Skin epidermis (tissue), 12 donors: ENCODE data around the gene C2orf78.
"Not testable (repeated sequence)": the region's sequence is repeated elsewhere in the genome, so short reads cannot be mapped to it uniquely, and the experiment has no call there.

Source experiments
- H3K27ac ChIP-seq, 21 experiments: fragments of 200-600 bp; sonication (generic) in 11 of 21; one replicate each; pipeline ENCODE4 v1.5.0; 2020; ENCODE audit warnings: mild to moderate bottlenecking in 3 of 21, inconsistent platforms in 2 of 21, moderate library complexity in 2 of 21
- H3K4me3 ChIP-seq, 7 experiments: fragments of 200-600 bp; sonication (generic) in 2 of 7; one replicate each; pipeline ENCODE4 v1.5.0; 2020; ENCODE audit warnings: inconsistent platforms in 2 of 7, mild to moderate bottlenecking in 2 of 7, moderate library complexity in 1 of 7

C2orf78 gene, protein sequence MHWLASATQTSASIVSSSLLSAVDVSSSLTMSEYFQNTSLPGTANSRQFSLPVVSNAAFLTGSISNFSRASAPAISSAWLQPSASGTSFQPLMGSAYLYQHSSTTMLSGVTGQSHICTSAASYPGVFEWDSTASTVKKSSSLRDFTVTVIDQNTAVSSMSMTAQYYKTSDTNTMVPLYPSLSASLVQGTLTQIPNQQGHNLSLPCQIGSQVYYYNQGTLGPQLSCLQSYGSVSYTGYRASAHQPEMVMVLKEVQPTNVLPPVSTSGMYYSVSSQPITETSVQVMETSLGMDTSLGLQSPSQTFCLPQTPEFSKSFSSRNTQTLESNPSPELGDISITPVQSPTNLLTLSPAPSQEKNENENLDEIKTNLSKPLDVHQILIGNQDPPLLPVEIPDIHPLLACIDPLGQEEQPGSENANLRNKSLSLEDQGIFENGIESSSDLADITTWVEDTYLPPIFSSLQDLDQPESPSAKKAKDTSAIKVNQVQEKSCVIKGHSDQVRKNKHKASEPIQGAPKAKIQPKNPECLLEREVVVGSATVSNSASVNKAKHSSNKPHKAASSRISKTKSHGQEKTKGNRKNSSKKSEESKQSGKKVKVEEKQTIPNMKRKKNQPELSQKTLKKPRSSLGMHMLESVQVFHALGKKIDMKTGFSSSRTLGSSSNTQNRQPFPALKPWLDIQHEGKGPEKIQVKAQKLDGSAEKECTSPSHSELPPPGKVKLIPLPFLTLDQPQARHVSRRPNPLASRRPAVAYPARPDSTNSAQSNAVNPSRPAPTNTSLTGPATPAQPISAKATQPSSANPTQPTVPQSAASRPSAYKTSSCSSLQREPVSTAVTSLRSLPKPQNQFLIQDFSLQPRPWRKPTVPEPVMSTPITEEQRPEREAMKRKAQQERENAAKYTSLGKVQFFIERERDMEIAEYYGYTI

DNA sequence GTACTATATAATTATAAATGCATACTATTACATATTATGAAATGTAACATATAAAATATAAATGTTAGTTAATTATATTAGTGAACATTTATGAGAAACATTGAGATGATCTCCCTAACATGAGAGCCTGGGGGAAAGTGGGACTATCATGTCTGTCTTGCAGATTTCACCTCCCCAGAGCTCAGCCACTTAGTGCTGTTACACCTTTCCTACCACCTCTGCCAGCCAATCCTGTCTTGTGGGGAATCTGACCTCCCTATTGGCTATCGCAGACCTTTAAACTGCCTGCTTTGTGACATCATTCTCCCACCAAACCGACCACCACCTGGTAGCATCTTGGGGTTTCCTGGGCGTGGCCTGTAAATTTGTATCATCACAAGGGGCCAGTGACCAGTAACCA lies at the start of gene C2orf78:
Gene C2orf78, plus strand, starts transcription at position 301 of the 400 bp plus-strand sequence. CDS start 127 bp downstream, outside the sequence.
- H3K4me3 ChIP-seq, H3K27ac ChIP-seq: not testable (repeated sequence)

GRCh38 chr2:73736378-73736777 lies 47.6 kb upstream of the C2orf78 start:
- H3K4me3 ChIP-seq, result peak overlapping the region; percentile 67 to 95 (median 76)
- H3K27ac ChIP-seq, result peak overlapping the region in 18 of 21 experiments; percentile 44 to 85 (median 74)

DNA sequence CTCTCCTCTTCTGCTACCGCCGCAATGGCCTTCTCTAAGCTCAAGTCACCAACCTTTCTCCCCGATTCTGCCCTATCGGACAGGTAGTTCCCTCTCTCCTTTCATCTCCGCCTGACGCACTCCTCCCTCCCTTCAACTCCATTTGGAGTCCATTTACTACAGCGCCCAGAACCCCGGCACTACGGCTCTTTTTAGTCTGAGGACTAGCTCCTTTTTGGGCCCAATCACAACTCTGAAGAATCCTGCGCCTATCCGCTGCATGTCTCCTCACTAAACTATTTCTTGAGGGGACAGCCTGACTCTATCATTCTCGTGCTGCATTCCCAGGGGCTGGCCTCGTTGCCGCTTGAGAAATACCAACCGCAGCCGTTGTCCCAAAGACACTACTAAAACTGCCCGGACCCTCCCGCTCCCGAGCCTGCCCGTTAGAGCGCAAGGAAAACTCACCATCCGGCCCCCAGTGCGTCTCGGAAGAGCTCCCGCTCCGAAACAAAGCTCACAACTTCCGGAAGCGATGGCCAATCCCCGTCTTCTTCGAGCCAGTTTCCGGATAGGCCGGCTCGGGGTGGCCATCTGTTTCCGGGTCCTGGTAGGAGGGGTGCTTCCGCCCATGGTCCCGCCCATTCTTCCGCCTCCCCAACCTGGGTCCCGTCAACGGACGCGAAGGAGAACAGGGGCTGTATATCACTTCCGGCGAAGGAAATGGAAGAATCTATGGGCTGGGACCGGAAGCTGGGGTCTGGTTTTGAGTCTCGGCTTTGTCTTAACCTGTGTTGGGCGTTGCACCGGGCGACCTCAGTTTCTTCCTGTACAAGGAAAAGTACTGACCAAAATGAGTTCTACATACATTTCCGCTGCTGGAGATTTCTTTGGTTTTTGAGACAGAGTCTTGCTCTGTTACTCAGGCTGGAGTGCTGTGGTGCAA lies 46.9 kb upstream of the C2orf78 start, which contains the start of gene TPRKB:
Gene TPRKB, minus strand, starts transcription at position 491 of the 925 bp plus-strand sequence. CDS start 2,776 bp downstream, outside the sequence.
- peak within 1 kb of the TSS in 20 of 21 experiments; percentile 59 to 85 (median 76) for H3K27ac ChIP-seq
- H3K4me3 ChIP-seq, result peak within 1 kb of the TSS; percentile 67 to 95 (median 76)

DNA sequence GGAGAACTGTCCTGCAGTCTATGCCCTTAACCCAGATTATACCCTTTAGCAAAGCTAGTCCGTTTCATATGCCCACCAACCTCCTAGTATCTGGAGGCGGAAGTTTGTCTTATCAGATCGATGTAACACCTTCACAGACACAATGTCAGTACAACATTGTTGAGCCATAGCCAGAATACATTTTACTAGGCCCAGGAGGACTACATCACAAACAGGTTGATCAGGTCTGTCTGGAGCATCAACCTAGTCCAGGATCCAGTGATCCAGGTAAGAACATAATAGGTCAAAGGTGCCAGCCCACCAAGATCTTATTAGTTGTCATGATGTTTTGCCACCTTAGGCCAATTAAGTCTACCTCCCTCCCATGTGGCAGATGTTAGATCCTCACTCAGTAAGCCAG lies 44.9 kb upstream of the C2orf78 start:
- Histone ChIP-seq H3K27ac (peak overlapping the region in 3 of 21 experiments; percentile 50 to 60 (median 55)), H3K4me3 (no peak overlapping the region)

- Histone ChIP-seq H3K27ac (no peak overlapping the region), H3K4me3 (no peak overlapping the region)
These were observed 43.2 kb upstream of the C2orf78 start for GRCh38 chr2:73740767-73741166.

- Histone ChIP-seq H3K4me3 (no peak overlapping the region), H3K27ac (peak overlapping the region in 2 of 21 experiments; percentile 23 to 28)
These were observed 37.7 kb upstream of the C2orf78 start for GRCh38 chr2:73746015-73746876.

GRCh38 chr2:73746877-73747208 lies 37.1 kb upstream of the C2orf78 start:
- Histone ChIP-seq H3K27ac (no peak overlapping the region), H3K4me3 (no peak overlapping the region)

DNA sequence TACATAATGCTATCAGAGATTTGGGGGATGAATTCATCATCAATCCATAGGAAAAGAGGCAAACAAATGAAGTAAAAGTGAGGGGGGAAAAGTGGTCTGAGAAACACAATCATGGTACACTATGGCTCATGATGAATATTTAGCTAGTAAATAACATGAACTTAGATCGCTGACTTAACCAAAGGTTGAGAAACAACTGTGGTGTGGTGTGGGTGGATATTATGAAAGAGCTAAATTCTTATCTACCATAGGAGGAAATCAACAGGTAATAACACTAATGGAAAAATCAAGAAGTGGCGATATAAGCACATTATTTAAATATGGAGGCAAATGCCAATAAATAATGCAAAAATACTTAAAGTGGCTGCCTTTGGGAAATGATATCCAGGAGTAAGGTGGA lies 34.7 kb upstream of the C2orf78 start:
- Histone ChIP-seq H3K27ac (no peak overlapping the region), H3K4me3 (no peak overlapping the region)

DNA sequence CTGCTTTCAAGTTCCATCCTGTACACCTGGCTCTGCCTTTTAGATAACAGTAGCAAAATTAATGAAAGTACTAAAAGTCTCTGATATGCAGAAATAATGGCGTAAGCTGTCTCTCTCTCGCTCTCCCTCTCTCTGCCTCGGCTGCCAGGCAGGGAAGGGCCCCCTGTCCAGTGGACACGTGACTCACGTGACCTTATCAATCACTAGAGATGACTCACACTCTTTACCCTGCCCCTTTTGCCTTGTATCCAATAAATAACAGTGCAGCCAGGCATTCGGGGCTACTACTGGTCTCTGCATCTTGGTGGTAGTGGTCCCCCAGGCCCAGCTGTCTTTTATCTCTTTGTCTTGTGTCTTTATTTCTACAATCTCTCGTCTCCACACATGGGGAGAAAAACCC lies 29.7 kb upstream of the C2orf78 start:
- H3K4me3 ChIP-seq, H3K27ac ChIP-seq: not testable (repeated sequence)

DNA sequence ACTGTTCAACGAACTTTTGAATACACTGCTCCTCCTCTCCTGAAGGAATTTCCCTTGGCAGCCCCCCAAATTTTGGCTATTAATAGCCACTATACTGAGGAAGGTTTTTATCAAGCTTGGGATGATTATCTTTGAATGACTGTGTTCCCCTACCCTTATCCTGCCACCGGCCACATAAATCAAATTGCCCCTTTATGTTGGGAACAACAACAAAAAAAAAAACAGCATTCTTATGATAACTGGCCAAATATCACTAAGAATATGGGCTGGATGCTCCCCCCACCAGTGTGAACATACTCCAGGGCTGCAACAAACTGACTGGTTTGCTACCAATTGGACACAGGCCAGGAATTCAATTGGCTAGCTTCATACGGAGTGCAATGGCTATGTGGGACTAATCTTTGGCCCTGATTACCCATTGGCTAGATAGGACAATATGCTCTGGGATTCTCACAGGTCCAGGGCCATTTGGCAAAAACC lies 24.7 kb upstream of the C2orf78 start:
- no peak overlapping the region for H3K4me3 ChIP-seq
- H3K27ac ChIP-seq, result no peak overlapping the region

DNA sequence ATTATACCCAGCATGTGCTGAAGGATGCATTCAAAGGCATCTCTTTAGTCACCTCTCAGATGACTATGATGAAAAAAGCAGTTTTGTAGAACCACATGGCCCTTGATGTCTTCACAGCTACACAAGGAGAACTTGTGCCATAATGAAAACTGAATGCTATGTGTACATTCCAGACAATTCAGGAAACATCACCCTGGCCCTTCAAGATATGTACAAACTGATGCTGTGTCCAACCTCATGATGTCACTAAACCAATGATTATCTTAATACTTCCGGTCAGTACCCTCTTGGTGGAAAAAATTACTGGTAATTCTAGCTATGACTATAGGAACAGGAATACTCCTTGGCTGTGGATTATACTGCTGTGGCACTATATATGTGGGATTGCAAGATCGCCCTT lies 24.1 kb upstream of the C2orf78 start:
- H3K27ac ChIP-seq, result no peak overlapping the region

GRCh38 chr2:73762571-73762970 lies 21.4 kb upstream of the C2orf78 start:
- no peak overlapping the region for H3K4me3 ChIP-seq
- no peak overlapping the region for H3K27ac ChIP-seq

More for the DNA sequence above, 24.1 kb upstream of the C2orf78 start:
- no peak overlapping the region for H3K4me3 ChIP-seq

GRCh38 chr2:73764945-73765344 lies 19.0 kb upstream of the C2orf78 start:
- Histone ChIP-seq H3K27ac (no peak overlapping the region), H3K4me3 (no peak overlapping the region)

DNA sequence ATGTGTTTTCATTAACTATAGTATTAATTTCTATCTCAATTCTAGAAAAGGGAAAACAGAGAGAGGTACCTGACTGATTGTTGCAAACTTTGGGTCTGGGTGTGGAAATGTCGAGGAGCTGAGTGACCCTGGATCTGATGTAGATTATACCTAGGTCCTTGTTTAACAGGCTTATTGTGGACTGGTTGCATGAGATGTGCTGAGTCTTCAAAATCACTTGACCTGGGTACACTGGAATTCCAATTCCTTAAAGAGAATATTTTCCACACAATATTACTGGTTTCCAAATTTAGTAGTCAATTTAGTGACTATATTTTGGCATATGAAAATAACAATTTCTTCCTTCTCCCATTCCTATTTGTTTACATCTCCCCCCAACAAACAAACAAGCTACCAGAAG lies 17.6 kb upstream of the C2orf78 start:
- no peak overlapping the region for H3K4me3 ChIP-seq
- no peak overlapping the region for H3K27ac ChIP-seq

GRCh38 chr2:73766994-73767393 lies 17.0 kb upstream of the C2orf78 start:
- Histone ChIP-seq H3K27ac (no peak overlapping the region), H3K4me3 (no peak overlapping the region)

GRCh38 chr2:73770725-73771124 lies 13.3 kb upstream of the C2orf78 start:
- H3K4me3 ChIP-seq, result no peak overlapping the region
- no peak overlapping the region for H3K27ac ChIP-seq

DNA sequence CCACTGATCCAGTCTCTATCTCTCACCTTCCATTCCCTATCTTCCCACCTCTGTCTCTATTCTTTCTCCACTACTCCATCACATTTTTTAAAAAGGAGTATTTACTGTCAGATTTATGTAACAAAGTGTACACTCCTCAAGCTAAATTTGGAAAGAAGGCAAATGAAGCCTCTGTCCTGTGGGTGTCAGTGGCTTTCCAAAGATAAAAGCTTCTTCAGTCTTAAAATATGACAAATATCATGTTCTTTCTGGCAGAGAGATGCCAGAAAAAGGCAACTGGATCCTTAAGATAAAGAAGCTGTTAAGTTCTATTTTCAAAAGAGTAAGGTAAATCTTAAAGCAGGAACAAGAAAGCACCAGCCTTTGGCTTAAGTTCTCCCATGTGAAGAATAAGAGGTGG lies 11.2 kb upstream of the C2orf78 start:
- Histone ChIP-seq H3K27ac (no peak overlapping the region), H3K4me3 (no peak overlapping the region)

DNA sequence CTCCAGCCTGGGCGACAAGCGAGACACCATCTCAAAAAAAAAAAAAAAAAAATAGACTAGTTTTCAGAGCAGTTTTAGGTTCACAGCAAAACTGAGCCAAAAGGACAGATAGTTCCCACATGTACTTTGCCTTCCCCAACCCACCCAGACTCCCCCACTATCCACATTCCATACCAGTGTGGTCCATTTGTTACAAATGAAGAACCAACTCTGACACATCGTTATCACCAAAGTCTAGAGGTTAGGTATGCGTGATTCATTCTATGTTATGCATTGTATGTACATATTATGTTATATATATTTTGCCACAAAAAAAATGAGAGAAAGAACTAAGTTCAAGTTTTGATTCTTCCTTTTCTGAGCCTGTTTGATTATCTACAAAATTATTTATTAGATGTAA lies 7.6 kb upstream of the C2orf78 start:
- Histone ChIP-seq H3K27ac (peak overlapping the region in 2 of 21 experiments; percentile 4 to 5), H3K4me3 (no peak overlapping the region)
